ENCODE results near the gene RHBDL3.
"Not testable (repeated sequence)": the region's sequence is repeated elsewhere in the genome, so short reads cannot be mapped to it uniquely, and the experiment has no call there.

Gene RHBDL3

DNA sequence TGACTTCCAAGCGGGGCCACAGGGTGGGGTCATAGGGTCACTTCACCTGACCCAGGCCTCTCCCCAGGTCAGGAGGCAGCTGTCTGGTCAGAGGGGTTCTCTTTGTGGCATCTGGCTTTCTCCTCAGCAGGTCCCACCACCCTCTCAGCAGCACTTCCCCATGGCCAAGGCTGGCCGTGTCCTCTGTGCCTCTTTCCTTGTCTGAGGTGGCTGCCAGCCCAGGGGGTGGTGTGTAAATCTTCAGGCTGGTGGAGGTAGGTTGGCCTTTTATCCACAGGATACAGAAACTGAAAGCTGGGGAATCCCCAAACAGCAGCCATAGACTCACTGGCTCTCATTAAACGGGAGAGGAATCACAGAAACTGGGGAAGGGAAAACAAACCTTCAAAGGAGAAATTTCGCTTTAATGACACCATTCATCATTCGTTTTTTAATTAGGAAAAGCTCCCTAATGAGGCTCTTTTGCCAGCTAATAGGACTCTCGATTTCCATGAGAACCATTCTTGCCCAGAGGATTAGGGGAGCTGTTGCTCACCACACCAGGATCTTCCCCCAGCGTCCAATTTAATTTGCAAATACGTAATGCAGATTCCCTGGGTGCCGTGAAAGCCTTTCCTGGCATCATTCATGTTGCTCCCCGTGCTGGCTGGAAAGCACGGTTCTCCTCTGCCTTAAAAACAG lies 58.3 kb downstream of the RHBDL3 start:
- peak; percentile 72 for DNase-seq (ENCODE audit: low read depth, low spot score)

DNA sequence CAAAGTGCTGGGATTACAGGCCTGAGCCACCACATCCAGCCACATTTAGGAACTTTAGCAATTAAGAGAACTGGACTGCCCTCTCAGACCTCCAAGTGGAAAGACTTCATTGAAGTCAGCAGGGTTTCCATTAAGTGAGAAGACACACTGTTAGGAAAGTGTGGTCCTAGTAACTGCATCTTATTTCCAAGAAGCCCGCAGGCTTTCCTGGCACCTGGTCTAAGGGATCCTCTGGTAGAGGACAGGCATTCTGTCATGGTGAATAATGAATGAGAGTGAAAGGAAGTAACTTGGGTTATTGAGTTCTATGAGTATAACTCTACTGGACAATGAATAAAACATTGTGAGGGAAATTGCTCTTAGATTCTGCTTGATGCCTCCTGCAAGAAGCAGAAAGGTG lies 62.3 kb downstream of the RHBDL3 start:
- no peak for DNase-seq (ENCODE audit: low read depth, low spot score)

DNA sequence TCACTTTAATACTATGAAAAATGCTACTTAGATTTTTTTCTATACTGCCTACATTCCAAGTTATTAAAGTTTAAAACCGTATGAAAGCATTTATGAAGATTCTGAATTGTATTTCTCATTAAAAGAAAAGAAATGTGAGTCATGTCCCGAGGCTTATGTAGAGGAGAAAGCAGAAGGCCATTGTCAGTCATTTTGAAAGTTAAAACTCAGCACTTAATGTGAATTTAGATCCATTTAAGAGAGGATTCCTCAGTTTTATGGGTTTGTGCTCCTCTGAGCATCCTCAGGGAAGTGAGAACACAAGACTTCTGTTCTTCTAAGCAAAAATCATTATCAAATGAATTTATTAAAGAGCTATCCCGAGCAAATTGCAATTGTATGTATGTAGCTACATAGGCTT lies 64.5 kb downstream of the RHBDL3 start:
- DNase-seq (ENCODE audit: low read depth, low spot score): no peak

DNA sequence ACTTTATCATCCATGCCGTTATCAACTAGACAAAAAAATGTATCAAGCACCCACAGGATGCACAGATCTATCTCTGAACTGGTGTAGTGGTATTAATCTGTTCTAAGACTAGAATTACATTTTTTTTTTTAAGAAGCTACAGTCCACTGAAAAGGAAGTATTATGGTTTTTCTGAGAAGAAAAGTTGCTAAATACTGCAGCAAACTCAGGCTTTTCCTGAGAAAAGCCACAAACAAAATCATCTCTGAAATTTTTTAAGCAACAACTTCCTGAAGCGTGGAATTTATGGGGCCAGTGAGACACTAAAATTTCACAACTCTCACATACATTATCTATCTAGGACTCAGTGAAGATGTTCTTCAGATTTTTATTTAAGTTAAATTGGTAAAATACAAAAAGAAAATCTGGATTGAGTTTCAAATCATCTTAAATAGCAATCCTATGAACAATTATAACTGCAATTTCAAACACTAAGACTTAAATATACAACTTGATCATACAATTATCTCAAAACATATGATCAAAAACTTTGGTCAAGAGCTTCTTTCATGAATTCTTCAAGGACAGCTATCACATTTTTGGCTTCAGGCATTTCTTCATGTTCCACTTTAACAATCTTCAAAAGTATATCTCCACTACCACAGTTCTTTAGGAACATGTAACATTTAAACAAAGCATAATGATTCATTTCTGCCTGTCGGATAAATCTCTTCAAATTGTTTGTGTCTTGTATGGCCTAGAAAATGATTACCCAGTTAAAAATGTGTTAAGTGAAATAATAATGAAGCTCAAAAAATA lies 65.8 kb downstream of the RHBDL3 start:
- no peak for DNase-seq (ENCODE audit: low read depth, low spot score)

DNA sequence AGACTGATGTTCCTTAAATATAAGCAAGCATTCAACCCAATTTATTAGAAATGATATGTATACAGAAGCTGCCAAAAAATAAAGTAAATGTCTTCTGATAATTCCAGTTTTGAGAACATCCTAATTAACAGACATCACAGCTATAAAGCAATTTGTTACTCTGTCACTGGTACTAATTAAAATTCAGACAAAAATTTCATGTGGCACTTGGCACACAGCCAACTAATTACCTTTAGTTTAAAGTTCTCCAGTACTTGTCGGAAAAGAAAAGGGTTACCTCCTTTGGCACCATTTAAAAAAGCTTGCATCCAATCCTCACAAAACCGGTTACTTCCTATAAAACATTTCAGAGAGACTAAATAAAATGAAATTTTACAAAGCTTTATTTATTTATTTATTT lies 67.6 kb downstream of the RHBDL3 start:
- no peak for DNase-seq (ENCODE audit: low read depth, low spot score)

DNA sequence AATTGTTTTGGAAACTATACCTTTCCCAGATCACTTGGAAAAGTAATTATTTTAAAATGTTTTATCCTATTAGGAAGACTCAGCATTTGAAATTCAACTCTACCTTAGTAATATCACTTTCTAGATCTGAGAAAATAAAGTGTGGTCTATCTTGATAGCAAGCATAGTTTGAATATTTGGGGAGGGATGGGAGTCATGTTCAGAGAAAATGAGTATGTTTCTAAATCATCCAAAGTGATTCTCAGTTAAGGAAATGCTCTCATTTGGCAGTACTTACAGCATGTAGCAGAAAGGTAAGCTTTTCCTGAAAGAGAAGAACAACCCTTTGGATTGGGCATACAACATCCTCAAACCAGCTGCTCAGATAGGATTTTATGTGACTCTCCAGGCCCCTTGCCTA lies 69.4 kb downstream of the RHBDL3 start:
- peak; percentile 31 for DNase-seq (ENCODE audit: low read depth, low spot score)

DNA sequence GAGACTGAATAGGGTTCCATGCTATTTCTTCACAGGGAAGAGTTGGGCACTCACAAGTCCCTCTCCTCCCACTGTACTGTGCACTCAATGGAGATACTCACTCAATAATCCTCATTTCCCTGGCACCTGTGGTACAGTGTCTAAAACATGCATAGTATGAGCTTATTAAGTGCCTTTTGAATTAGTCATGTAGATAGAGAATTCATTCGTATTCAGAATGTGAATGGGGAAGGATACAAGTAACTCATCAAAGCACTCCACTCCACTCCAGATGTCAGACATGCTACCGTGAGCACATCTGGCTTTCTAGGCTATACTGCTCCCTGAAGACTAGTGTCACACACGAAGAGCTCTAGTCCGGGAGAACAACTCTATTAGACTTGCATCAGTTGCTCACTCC lies 70.1 kb downstream of the RHBDL3 start:
- DNase-seq (ENCODE audit: low read depth, low spot score): peak; percentile 84

DNA sequence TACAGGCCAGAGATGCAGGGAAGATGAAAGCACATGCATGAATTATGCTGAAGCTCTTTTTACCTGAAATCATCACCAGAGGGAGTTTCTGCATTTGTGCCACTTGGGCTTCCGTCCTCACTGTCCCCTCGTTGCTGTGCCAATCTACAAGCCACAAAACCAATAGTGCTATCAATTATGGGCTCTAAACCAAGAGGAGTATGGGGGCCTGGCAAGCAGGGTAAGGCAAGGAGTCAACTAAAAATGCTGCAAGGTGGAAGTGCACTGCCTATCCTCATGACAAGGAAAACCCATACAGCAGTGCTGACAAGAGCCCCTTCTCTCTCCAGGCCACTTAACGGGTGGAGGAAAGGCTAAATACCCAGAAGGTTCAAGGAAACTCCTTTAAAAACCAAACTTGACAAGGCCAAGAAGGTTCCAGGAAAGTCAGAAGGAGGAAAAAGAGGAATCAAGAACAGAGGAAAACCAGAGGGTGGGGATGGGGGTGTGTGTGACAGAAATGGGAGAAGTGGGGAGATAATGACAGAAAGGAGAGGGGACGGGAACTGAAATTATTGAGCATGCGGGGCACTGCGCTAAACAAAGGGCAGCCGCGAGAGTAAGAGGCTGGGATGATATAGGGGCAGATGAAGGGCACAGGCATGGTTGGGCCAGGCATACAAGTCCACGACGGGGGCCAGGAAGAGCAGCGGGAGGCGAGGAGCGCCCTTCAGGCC lies 75.7 kb downstream of the RHBDL3 start:
- DNase-seq (ENCODE audit: low read depth, low spot score): peak; percentile 38

DNA sequence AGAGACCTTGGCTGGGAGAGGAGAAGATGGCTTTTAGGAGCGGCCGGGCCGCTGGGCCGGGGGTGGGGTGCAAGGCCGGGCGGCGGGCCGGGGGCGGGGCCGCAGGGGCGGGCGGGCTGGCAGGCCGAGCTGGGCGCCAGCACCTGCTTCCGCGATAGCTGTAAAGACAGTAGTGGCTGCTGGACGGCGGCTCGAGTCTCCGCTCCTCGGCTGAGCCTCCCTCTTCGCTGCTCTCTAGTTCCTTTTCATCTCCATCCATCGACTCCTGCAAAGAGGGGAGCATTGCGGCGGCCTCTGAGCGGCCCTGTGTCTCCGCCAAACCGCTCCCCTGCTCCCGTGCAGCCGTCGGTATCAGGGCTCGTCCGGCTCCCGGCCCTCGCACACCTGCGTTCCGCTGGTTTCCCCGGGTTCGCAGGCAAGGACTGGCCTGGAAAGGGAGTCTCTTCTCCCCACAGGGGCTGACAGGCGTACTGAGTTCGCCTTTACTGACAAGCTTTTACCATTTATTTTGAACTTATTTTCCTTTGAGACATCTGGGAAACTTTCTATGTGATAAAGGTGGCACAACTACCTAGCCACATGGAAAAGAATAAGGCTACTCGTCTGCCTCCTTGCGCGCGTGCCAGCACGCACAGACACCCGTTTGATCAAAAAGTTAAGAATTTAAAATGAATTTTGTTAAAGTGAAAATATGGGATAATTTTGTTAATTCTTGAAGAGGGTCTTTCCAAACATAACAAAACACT lies 76.4 kb downstream of the RHBDL3 start, which contains the start of gene C17orf75:
C17orf75 (minus strand) TSS at position 317 of the 746 bp plus-strand sequence; CDS start at position 283, 34 bp downstream.
- DNase-seq (ENCODE audit: low read depth, low spot score): peak; percentile 88

DNA sequence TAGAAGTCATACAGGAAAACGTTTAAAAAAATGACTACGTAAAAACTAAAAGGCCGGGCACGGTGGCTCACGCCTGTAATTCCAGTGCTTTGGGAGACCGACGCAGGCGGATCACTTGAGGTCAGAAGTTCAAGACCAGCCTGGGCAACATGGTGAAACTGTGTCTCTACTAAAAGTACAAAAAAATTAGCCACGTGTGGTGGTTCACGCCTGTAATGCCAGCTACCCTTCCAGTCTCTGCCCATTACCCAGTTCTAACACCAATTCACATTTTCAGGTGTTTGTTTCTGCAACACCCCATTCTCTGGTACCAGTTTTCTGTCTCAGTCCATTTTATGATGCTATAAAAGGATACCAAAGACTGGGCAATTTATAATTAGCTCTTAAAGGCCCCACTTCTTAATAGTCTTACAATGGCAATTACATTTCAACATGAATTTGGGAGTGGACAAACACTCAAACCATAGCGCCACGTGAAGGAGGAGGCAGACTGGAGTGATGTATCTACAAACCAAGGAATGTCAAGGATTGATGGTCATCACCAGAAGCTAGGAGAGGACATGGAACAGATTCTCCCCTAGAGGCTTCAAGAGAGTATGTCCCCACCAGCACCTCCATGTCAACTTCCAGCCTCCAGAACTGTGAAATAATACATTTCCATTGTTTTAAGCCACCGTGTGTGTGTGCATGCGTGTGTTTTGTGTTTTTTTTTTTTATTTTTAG lies 77.1 kb downstream of the RHBDL3 start:
- DNase-seq (ENCODE audit: low read depth, low spot score): no peak

DNA sequence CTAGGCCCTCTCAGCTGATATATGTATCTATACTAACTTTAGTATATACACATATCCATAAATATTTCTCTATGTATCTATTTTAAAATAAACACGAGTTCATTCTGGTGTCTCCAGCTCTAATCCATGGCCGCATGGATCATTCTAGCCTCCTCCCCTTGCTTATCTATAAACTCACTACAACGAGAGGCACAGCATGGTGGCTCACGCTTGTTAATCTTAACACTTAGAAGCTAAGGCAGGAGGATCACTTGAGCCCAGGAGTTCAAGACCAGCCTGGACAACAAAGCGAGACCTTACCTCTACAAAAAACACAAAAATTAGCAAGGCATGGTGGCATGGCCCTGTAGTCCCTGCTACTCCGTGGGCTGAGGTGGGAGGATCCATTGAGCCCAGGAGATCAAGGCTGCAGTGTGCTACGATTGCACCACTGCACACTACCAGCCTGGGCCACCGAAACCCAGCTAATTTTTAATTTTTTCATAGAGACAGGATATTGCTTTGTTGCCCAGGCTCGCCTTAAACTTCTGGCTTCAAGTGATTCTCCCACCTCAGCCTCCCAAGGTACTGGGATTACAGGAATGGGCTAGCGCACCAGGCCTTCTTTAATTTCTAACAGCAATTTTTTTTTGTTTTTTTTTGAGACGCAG lies 80.4 kb downstream of the RHBDL3 start:
- DNase-seq (ENCODE audit: low read depth, low spot score): no peak

DNA sequence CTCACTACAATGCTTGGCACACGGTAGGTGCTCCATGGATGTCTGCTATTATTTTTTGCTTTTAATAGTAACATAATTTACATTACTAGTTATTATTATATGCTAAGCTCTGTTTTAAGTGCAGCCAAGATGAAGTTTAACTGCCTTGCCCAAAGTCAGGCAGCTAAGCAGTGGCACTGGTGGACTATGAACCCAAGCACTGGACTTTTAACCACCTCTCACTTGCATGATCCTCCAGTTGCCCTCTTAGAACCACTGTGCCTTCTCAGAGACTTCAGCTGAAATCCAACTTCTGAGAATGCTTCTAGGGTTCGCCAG lies 82.8 kb downstream of the RHBDL3 start:
- DNase-seq (ENCODE audit: low read depth, low spot score): no peak

DNA sequence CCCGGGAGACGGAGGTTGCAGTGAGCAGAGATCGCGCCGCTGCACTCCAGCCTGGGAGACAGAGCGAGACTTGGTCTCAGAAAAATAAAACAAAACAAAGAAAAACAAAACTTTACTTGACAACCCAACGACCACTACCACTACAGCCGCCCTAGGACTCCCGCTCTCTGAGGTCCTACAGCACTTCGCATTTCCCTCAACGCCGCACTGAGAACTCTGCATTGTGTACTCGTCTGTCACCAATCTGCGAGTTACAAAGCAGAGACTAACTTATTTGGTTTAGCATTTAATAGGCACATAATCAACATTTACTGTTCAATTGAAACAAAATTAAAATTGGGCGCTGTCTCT lies 83.8 kb downstream of the RHBDL3 start:
- peak; percentile 32 for DNase-seq (ENCODE audit: low read depth, low spot score)

DNA sequence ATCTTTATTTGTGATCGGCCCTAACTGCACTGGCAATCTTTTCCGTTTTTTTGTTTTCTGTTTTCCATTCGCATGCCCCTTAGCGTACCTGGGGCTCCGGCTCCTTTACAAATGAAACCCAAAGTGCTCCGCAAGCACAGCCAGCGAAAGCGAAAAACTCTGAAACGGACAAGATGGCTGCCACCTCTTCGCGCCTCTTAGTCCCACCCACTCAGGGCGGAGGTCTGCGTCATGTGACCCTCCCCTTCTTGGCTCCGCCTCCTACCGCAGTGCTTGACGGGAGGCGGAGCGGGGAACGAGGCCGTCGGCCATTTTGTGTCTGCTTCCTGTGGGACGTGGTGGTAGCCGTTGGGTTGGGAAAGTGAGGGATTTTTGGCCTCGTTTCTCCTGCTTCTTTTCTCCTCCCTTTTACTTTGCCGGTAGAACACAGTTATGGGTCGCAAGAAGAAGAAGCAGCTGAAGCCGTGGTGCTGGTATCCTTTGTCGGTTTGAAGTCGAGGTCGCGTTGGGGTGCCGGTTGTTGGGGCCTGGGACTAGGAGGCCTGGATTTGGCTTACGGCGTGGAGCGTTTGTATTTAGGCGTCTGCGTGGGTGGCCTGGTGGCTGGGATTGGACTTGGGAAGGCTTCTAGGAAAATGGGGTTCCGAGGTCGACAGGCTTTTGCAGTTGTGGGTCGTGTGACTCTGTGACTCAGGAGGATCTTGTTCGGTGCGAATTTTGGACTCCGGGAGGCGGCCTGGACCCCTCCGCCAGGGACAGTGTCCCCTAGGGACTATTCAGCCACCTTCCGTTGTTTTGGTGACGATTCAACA lies 84.4 kb downstream of the RHBDL3 start, which contains the start of gene ZNF207:
ZNF207 (plus strand) TSS at position 304 of the 812 bp plus-strand sequence; CDS start at position 433, 129 bp downstream.
- peak; percentile 99 for DNase-seq (ENCODE audit: low read depth, low spot score)

DNA sequence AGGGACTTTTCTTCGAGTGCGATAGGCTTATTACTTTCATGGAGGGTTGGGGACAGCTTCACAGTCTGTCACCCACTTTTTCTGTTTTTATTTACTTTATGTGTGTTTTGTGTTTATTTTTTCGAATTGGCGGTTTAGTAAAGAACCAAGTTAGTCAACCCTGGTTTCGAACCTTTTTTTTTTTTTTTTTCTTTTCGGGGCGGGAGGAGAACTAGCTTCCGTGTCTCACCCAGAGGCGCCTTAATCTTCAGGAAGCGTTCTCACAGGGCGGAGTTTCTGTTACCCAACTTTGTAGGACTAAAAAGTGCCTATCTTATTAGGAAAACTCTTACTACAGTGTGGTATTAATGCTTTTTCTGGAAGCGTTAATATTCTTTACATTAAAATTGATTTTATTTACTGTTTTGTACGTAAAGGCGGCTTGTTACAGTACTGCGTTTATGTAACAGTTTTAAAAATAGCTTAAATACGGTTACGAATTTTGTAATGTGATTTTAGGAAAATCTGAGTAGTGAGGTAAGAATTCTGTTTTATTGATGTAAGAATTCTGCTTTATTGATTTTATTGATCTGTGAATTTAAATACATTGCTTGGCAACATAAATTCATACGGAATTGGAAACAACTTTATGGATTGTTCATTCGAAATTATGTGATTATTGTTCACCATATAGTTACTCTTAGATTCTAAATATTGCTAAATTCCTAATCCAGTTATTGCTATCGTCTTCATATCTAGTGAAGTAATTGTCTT lies 85.2 kb downstream of the RHBDL3 start:
- DNase-seq (ENCODE audit: low read depth, low spot score): peak; percentile 62

DNA sequence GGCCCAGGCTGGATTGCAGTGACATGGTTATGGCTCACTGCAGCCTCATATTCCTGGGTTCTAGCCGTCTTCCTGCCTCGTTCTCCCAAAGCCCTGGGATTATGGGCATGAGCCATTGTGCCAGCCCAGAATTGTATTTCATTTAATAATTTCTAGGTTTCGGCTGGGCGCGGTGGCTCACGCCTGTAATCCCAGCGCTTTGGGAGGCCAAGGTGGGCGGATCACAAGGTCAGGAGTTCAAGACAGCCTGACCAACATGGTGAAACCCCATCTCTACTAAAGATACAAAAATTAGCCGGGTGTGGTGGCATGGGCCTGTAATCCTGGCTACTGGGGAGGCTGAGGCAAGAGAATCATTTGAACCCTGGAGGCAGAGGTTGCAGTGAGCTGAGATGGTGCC lies 87.1 kb downstream of the RHBDL3 start:
- DNase-seq (ENCODE audit: low read depth, low spot score): not testable (repeated sequence)

DNA sequence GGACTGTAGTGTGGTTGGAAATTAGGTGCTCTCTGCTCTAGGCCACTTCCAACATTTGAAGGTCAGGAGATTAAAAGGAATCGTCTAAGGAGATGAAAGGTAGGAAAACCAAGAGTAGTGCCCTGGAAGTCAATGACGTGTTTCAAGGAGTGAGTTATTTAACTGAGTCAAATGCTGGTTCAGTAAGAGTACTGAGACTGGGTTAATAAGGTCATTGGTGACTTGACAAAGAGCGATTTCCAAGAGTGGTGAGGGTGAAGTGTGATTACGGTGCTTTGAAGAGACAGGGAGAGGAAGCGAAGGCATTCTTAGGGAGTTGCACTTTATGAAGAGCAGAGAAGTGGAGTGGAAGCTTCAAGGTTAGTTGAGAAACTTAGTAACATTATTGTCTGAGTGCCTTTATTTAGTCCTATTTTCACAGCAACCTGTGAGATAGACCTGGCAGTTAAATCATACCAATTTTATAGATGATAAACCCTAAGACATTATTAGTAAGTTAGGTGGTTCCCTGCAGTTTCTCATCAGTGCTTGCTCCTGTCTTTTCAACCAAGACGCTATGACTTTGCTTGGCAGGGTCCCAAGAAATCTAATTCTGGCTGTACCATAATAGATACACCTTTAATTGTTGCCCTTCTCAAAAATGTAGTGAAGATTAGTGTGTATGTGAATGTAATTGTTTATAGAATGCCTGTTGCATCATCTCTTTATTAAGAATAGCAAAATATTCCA lies 90.2 kb downstream of the RHBDL3 start:
- DNase-seq (ENCODE audit: low read depth, low spot score): no peak

DNA sequence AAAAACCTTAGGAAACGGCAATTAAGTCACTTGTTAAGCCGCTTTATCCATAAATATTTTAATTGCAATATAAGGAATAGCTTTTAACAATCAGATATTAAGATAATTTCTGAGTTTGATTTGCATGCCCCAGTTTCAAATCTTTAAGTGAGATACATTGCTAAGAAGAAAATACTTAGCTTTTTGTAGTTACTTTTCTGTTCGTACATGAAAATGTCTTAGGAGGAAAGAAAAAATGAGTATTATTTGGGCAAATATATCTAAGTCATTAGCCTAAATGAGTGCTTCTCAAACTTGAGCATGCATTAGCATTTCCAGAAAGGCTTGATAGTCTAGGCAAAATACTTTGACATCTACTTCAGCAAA lies 90.7 kb downstream of the RHBDL3 start:
- no peak for DNase-seq (ENCODE audit: low read depth, low spot score)

Measured in astrocyte of the hippocampus (primary cell).